Astrocyte (in vitro differentiated cells and primary cell): ENCODE data around the gene ZNF165. TPM values are rescaled to one million over a fixed set of nuclear protein-coding genes. Genes with fewer than 3 reads are reported as not detected.
"Not testable (repeated sequence)": the region's sequence is repeated elsewhere in the genome, so short reads cannot be mapped to it uniquely, and the experiment has no call there.

Experiments used
- DNase-seq: peaks from one replicate; pipeline ENCODE4 v3.0.0-alpha.2; 2010; ENCODE audit warnings: low read depth
- FAIRE-seq: peaks from 2 replicates; lab custom pipeline; 2011; peaks lifted over from hg19 to GRCh38; lab: Jason Lieb, UNC
- H2AFZ ChIP-seq: 2 replicates; pipeline ENCODE4 v1.6.0; 2012; ENCODE audit warnings: low read depth, low read length, inconsistent platforms
- H3K27ac ChIP-seq: 2 replicates; pipeline ENCODE4 v1.5.1; 2011; ENCODE audit warnings: low read depth, low read length, inconsistent platforms
- H3K27me3 ChIP-seq: 2 replicates; pipeline ENCODE4 v1.6.0; 2011; ENCODE audit warnings: low read length, inconsistent platforms; ENCODE audit not compliant: insufficient read depth
- H3K36me3 ChIP-seq: 2 replicates; pipeline ENCODE4 v1.5.1; 2011; ENCODE audit warnings: low read length, inconsistent platforms; ENCODE audit not compliant: insufficient read depth
- H3K4me1 ChIP-seq: 2 replicates; pipeline ENCODE4 v1.5.1; 2011; ENCODE audit warnings: low read length, inconsistent platforms; ENCODE audit not compliant: insufficient read depth
- H3K4me2 ChIP-seq: 2 replicates; pipeline ENCODE4 v1.6.0; 2012; ENCODE audit warnings: low read length, inconsistent platforms
- H3K4me3 ChIP-seq: 2 replicates; pipeline ENCODE4 v1.5.1; 2011; ENCODE audit warnings: low read depth, mild to moderate bottlenecking, low read length, inconsistent platforms; ENCODE audit not compliant: insufficient read depth
- H3K79me2 ChIP-seq: 2 replicates; pipeline ENCODE4 v1.6.0; 2012; ENCODE audit warnings: mild to moderate bottlenecking, low read length, inconsistent platforms; ENCODE audit not compliant: insufficient read depth
- H3K9ac ChIP-seq: 2 replicates; pipeline ENCODE4 v1.6.0; 2012; ENCODE audit warnings: mild to moderate bottlenecking, low read length, inconsistent platforms
- H3K9me3 ChIP-seq: 2 replicates; pipeline ENCODE4 v1.5.1; 2012; ENCODE audit warnings: low read depth, mild to moderate bottlenecking, low read length, inconsistent platforms; ENCODE audit not compliant: insufficient read depth
- H4K20me1 ChIP-seq: 2 replicates; pipeline ENCODE4 v1.6.0; 2012; ENCODE audit warnings: low read length, inconsistent platforms; ENCODE audit not compliant: insufficient read depth
- H3K27ac Mint-ChIP-seq: one replicate; pipeline ENCODE4 v1.8.0; 2021; ENCODE audit warnings: mild to moderate bottlenecking, mixed read lengths; ENCODE audit not compliant: unreplicated experiment
- H3K27me3 Mint-ChIP-seq: one replicate; pipeline ENCODE4 v1.8.0; 2021; ENCODE audit warnings: low read depth, mixed read lengths; ENCODE audit not compliant: unreplicated experiment
- H3K36me3 Mint-ChIP-seq: one replicate; pipeline ENCODE4 v1.8.0; 2021; ENCODE audit warnings: low read depth, mixed read lengths; ENCODE audit not compliant: unreplicated experiment
- H3K4me1 Mint-ChIP-seq: one replicate; pipeline ENCODE4 v1.8.0; 2021; ENCODE audit warnings: low read depth, mixed read lengths; ENCODE audit not compliant: unreplicated experiment
- H3K4me3 Mint-ChIP-seq: one replicate; pipeline ENCODE4 v1.8.0; 2021; ENCODE audit warnings: mild to moderate bottlenecking, moderate library complexity, mixed read lengths; ENCODE audit not compliant: unreplicated experiment
- H3K9me3 Mint-ChIP-seq: one replicate; pipeline ENCODE4 v1.8.0; 2021; ENCODE audit warnings: mild to moderate bottlenecking, mixed read lengths; ENCODE audit not compliant: unreplicated experiment
- CTCF ChIP-seq: IDR thresholded peaks from 2 replicates; pipeline ENCODE4 v1.5.1; 2011; ENCODE audit warnings: low read depth, mild to moderate bottlenecking, inconsistent platforms, low read length, moderate library complexity; ENCODE audit not compliant: insufficient read depth
- EZH2 ChIP-seq: IDR thresholded peaks from 2 replicates; pipeline ENCODE4 v1.6.1; 2012; ENCODE audit warnings: mild to moderate bottlenecking, low read length, inconsistent platforms; ENCODE audit not compliant: insufficient read depth
- total RNA-seq: library from RNA; stranded (reverse); gene quantifications from 2 replicates; pipeline ENCODE4 v1.2.1, GENCODE V29; 2021

The ZNF165 gene
- total RNA-seq, 1 donor from 2014 or later: 0.75 TPM

GRCh38 chr6:28090917-28091586 is 10.7 kb downstream of the ZNF165 start:
- Histone ChIP-seq H2AFZ (peak overlapping the region; percentile 39), H3K79me2 (no peaks in the 10 kb centered on the region), H3K4me2 (peak overlapping the region; percentile 67), H4K20me1 (no peaks in the 10 kb centered on the region), H3K27ac (no peak overlapping the region), H3K9me3 (peaks cover 11% of the 10 kb centered on the region), H3K36me3 (no peaks in the 10 kb centered on the region), H3K27me3 (no peaks in the 10 kb centered on the region), H3K4me3 (no peak overlapping the region), H3K9ac (no peak overlapping the region), H3K4me1 (no peaks in the 10 kb centered on the region)
- DNase-seq: no peak
- no peak for TF ChIP-seq CTCF
- TF ChIP-seq EZH2: no peak
- FAIRE-seq: no peak
- Mint-ChIP-seq H3K36me3 (peaks cover 19% of the 10 kb centered on the region), H3K27ac (no peak overlapping the region), H3K4me1 (no peaks in the 10 kb centered on the region), H3K9me3 (peaks cover 14% of the 10 kb centered on the region), H3K4me3 (no peak overlapping the region), H3K27me3 (no peaks in the 10 kb centered on the region)

- H3K36me3 Mint-ChIP-seq, H3K27me3 ChIP-seq, H3K9me3 ChIP-seq, H3K4me1 ChIP-seq, FAIRE-seq, H2AFZ ChIP-seq, H3K79me2 ChIP-seq, H3K27ac Mint-ChIP-seq, H3K9ac ChIP-seq, H4K20me1 ChIP-seq, H3K9me3 Mint-ChIP-seq, H3K4me3 Mint-ChIP-seq, H3K27ac ChIP-seq, H3K4me1 Mint-ChIP-seq, H3K4me3 ChIP-seq, H3K4me2 ChIP-seq, DNase-seq, H3K36me3 ChIP-seq: not testable (repeated sequence)
- H3K27me3 Mint-ChIP-seq: peaks cover 20% of the 10 kb centered on the region
Observed at GRCh38 chr6:28102222-28102621, 21.9 kb downstream of the ZNF165 start.

GRCh38 chr6:28102699-28103098 is 22.3 kb downstream of the ZNF165 start:
- not testable (repeated sequence) for H3K9me3 ChIP-seq, H3K9me3 Mint-ChIP-seq, H3K9ac ChIP-seq, H2AFZ ChIP-seq, DNase-seq, H3K4me1 ChIP-seq, H3K4me2 ChIP-seq, H3K4me3 ChIP-seq, FAIRE-seq, H3K27me3 ChIP-seq, H4K20me1 ChIP-seq, H3K4me3 Mint-ChIP-seq, H3K36me3 ChIP-seq, H3K4me1 Mint-ChIP-seq, H3K79me2 ChIP-seq, H3K27ac Mint-ChIP-seq, H3K27ac ChIP-seq, H3K36me3 Mint-ChIP-seq
- H3K27me3 Mint-ChIP-seq: peaks cover 20% of the 10 kb centered on the region
